Measurements from ENCODE around the gene ARRB2. TPM values are rescaled to one million over a fixed set of nuclear protein-coding genes. Genes with fewer than 3 reads are reported as not detected.
"Not testable (repeated sequence)": the region's sequence is repeated elsewhere in the genome, so short reads cannot be mapped to it uniquely, and the experiment has no call there.

The ARRB2 gene
- total RNA-seq, 6 experiments from 2014 or later = 18.2 to 38.6 (median 23.9) TPM

- TF ChIP-seq CTCF (IDR thresholded peaks at IDR 0.05) (no peak), POLR2A (IDR thresholded peaks at IDR 0.05) (no peak)
- DNase-seq (no peak), ATAC-seq (no peak)
- H3K36me3 ChIP-seq = peaks cover 0 to 8% (median 0%) of the 10 kb centered on the region in 4 donors
- H3K9me3 ChIP-seq = no peaks in the 10 kb centered on the region
- intact Hi-C loops (cut with DNase I) = no loop called here
- WGBS (ENCODE audit: insufficient coverage, low coverage, low lambda C conversion rate, missing lambda C conversion rate) = 79% methylated on average over 8 of the region's 8 CpGs
- no peaks in the 10 kb centered on the region for H3K4me1 ChIP-seq
- no peaks in the 10 kb centered on the region for H3K27me3 ChIP-seq
- H3K27ac ChIP-seq = no peak overlapping the region
- H3K4me3 ChIP-seq = no peak overlapping the region
Measured at GRCh38 chr17:4691686-4692085, 18.7 kb upstream of the ARRB2 start.

GRCh38 chr17:4693416-4693815, 17.0 kb upstream of the ARRB2 start:
- ATAC-seq (no peak), DNase-seq (no peak)
- no peaks in the 10 kb centered on the region for H3K27me3 ChIP-seq
- intact Hi-C loops (cut with DNase I) = no loop called here
- TF ChIP-seq CTCF (IDR thresholded peaks at IDR 0.05) = no peak
- TF ChIP-seq POLR2A (IDR thresholded peaks at IDR 0.05) = no peak
- H3K4me1 ChIP-seq = no peaks in the 10 kb centered on the region
- no peak overlapping the region for H3K4me3 ChIP-seq
- no peak overlapping the region for H3K27ac ChIP-seq
- H3K36me3 ChIP-seq = peaks cover 0 to 8% (median 0%) of the 10 kb centered on the region in 4 donors
- 77% methylated on average over 9 of the region's 9 CpGs for WGBS (ENCODE audit: insufficient coverage, low coverage, low lambda C conversion rate, missing lambda C conversion rate)
- no peaks in the 10 kb centered on the region for H3K9me3 ChIP-seq

- H3K36me3 ChIP-seq = no peaks in the 10 kb centered on the region
- no peak overlapping the region for H3K27ac ChIP-seq
- no peaks in the 10 kb centered on the region for H3K27me3 ChIP-seq
- no peak overlapping the region for H3K4me3 ChIP-seq
- WGBS (ENCODE audit: insufficient coverage, low coverage, low lambda C conversion rate, missing lambda C conversion rate) = 63% methylated on average over 6 of the region's 6 CpGs
- TF ChIP-seq POLR2A (IDR thresholded peaks at IDR 0.05) (no peak), CTCF (IDR thresholded peaks at IDR 0.05) (no peak)
- no peak for ATAC-seq
- no peaks in the 10 kb centered on the region for H3K4me1 ChIP-seq
- no peak for DNase-seq
- H3K9me3 ChIP-seq = no peaks in the 10 kb centered on the region
- intact Hi-C loops (cut with DNase I) = no loop called here
Measured at GRCh38 chr17:4696437-4696805, 14.0 kb upstream of the ARRB2 start.

GRCh38 chr17:4699401-4700056, 10.9 kb upstream of the ARRB2 start:
- peak; percentile 23 to 46 (median 31) for TF ChIP-seq CTCF (IDR thresholded peaks at IDR 0.05)
- intact Hi-C loops (cut with DNase I) = loop anchor here (10.0 kb wide), 2 partner anchors 125 to 185 kb away; no protein-coding TSS in a partner anchor
- H3K4me1 ChIP-seq, H3K36me3 ChIP-seq, H3K4me3 ChIP-seq, DNase-seq, H3K9me3 ChIP-seq, H3K27me3 ChIP-seq: not testable (repeated sequence)
- WGBS (ENCODE audit: insufficient coverage, low coverage, low lambda C conversion rate, missing lambda C conversion rate) = 59% methylated on average over 10 of the region's 13 CpGs
- H3K27ac ChIP-seq = peak overlapping the region in 1 of 3 donors; percentile 12
- peak in 3 of 4 donors; percentile 51 to 66 (median 60) for ATAC-seq
